WTC11 (cell line): ENCODE data around the gene ZNF584. TPM values are rescaled to one million over a fixed set of nuclear protein-coding genes. Genes with fewer than 3 reads are reported as not detected.

Experiments
- ATF3 ChIP-seq: sonication (generic); formaldehyde crosslinking; conservative IDR thresholded peaks from 2 replicates; pipeline ENCODE4 v1.8.1; 2022; ENCODE audit warnings: mild to moderate bottlenecking, missing genetic modification reagents
- CTCF ChIP-seq: fragments of 200-600 bp; IDR thresholded peaks from 2 replicates; pipeline ENCODE4 v1.8.0; 2022; ENCODE audit warnings: antibody characterized with exemption
- ESRRA ChIP-seq: sonication (generic); formaldehyde crosslinking; IDR thresholded peaks from 2 replicates; pipeline ENCODE4 v1.8.1; 2022; ENCODE audit warnings: mild to moderate bottlenecking, missing genetic modification reagents, borderline replicate concordance
- FOXP1 ChIP-seq: sonication (generic); formaldehyde crosslinking; IDR thresholded peaks from 2 replicates; pipeline ENCODE4 v1.8.0; 2022; ENCODE audit warnings: missing genetic modification reagents, mild to moderate bottlenecking, moderate library complexity, borderline replicate concordance
- JAZF1 ChIP-seq: fragments of 250-450 bp; sonication (Bioruptor Pico); IDR thresholded peaks from 2 replicates; pipeline ENCODE4 v1.9.0; 2021; ENCODE audit warnings: moderate library complexity, mild to moderate bottlenecking, inconsistent platforms
- KAT7 ChIP-seq: sonication (generic); formaldehyde crosslinking; IDR thresholded peaks from 2 replicates; pipeline ENCODE4 v1.8.1; 2023; ENCODE audit warnings: missing genetic modification reagents, mild to moderate bottlenecking, borderline replicate concordance
- NR1H2 ChIP-seq: sonication (generic); formaldehyde crosslinking; IDR thresholded peaks from 2 replicates; pipeline ENCODE4 v1.9.0; 2021; ENCODE audit warnings: mild to moderate bottlenecking, moderate library complexity, missing genetic modification reagents
- OVOL2 ChIP-seq: fragments of 250-450 bp; sonication (Bioruptor Pico); IDR thresholded peaks from 2 replicates; pipeline ENCODE4 v1.9.0; 2021; ENCODE audit warnings: mild to moderate bottlenecking, borderline replicate concordance
- PRDM15 ChIP-seq: sonication (generic); formaldehyde crosslinking; IDR thresholded peaks from 2 replicates; pipeline ENCODE4 v1.8.0; 2022; ENCODE audit warnings: missing genetic modification reagents
- RORB ChIP-seq: fragments of 250-450 bp; sonication (Bioruptor Pico); IDR thresholded peaks from 2 replicates; pipeline ENCODE4 v1.9.0; 2021; ENCODE audit warnings: mild to moderate bottlenecking
- SMAD3 ChIP-seq: sonication (generic); formaldehyde crosslinking; IDR thresholded peaks from 2 replicates; pipeline ENCODE4 v1.8.0; 2022; ENCODE audit warnings: missing genetic modification reagents, mild to moderate bottlenecking, borderline replicate concordance
- TEAD1 ChIP-seq: sonication (generic); formaldehyde crosslinking; IDR thresholded peaks from 2 replicates; pipeline ENCODE4 v1.8.0; 2022; ENCODE audit warnings: mild to moderate bottlenecking, missing genetic modification reagents
- TP53 ChIP-seq: sonication (generic); formaldehyde crosslinking; IDR thresholded peaks from 2 replicates; pipeline ENCODE4 v1.8.1; 2023; ENCODE audit warnings: mild to moderate bottlenecking, missing genetic modification reagents
- ZBTB43 ChIP-seq: sonication (generic); formaldehyde crosslinking; IDR thresholded peaks from 2 replicates; pipeline ENCODE4 v1.8.1; 2023; ENCODE audit warnings: mild to moderate bottlenecking, missing genetic modification reagents
- ZNF263 ChIP-seq: sonication (generic); formaldehyde crosslinking; IDR thresholded peaks from 2 replicates; pipeline ENCODE4 v1.8.1; 2022; ENCODE audit warnings: low read depth, mild to moderate bottlenecking, moderate library complexity, missing genetic modification reagents
- ZNF317 ChIP-seq: sonication (generic); formaldehyde crosslinking; IDR thresholded peaks from 2 replicates; pipeline ENCODE4 v1.8.1; 2023; ENCODE audit warnings: low read depth, mild to moderate bottlenecking, moderate library complexity, missing genetic modification reagents, borderline replicate concordance
- total RNA-seq: library from RNA; stranded (reverse); gene quantifications from 3 replicates; pipeline ENCODE4 v1.2.3, GENCODE V29; 2021
- TF ChIP-seq, protein P1 (sequence below): sonication (generic); formaldehyde crosslinking; IDR thresholded peaks from 2 replicates; pipeline ENCODE4 v1.8.0; 2022; ENCODE audit warnings: mild to moderate bottlenecking, missing genetic modification reagents
- TF ChIP-seq, protein P2 (sequence below): sonication (generic); formaldehyde crosslinking; IDR thresholded peaks from 2 replicates; pipeline ENCODE4 v1.8.0; 2023; ENCODE audit warnings: missing genetic modification reagents, mild to moderate bottlenecking, borderline replicate concordance
- TF ChIP-seq, protein P3 (sequence below): sonication (generic); formaldehyde crosslinking; IDR thresholded peaks from 2 replicates; pipeline ENCODE4 v1.8.1; 2022; ENCODE audit warnings: missing genetic modification reagents, borderline replicate concordance

Gene ZNF584
- total RNA-seq, 1 experiment from 2014 or later, result 6.8 TPM

GRCh38 chr19:58362272-58362994, 46.0 kb upstream of the ZNF584 start, which contains the start of gene ZNF497 (continued):
- TF ChIP-seq ESRRA (CRISPR knock-in tag) (no peak), ZNF263 (CRISPR knock-in tag) (no peak), JAZF1 (no peak), ATF3 (CRISPR knock-in tag) (no peak), SMAD3 (CRISPR knock-in tag) (no peak), CTCF (no peak), ZBTB43 (CRISPR knock-in tag) (peak; percentile 46; the same call in 1 of the 2 replicates), TEAD1 (CRISPR knock-in tag) (no peak), ZNF317 (0 out of 2 replicates have a peak, but pooled peaks have one; percentile 26), TP53 (CRISPR knock-in tag) (0 out of 2 replicates have a peak, but pooled peaks have one; percentile 24), FOXP1 (CRISPR knock-in tag) (no peak), NR1H2 (CRISPR knock-in tag) (no peak), RORB (CRISPR knock-in tag) (no peak), OVOL2 (no peak), KAT7 (CRISPR knock-in tag) (no peak), PRDM15 (CRISPR knock-in tag) (0 out of 2 replicates have a peak, but pooled peaks have one; percentile 45)
- TF ChIP-seq, protein P1, sequence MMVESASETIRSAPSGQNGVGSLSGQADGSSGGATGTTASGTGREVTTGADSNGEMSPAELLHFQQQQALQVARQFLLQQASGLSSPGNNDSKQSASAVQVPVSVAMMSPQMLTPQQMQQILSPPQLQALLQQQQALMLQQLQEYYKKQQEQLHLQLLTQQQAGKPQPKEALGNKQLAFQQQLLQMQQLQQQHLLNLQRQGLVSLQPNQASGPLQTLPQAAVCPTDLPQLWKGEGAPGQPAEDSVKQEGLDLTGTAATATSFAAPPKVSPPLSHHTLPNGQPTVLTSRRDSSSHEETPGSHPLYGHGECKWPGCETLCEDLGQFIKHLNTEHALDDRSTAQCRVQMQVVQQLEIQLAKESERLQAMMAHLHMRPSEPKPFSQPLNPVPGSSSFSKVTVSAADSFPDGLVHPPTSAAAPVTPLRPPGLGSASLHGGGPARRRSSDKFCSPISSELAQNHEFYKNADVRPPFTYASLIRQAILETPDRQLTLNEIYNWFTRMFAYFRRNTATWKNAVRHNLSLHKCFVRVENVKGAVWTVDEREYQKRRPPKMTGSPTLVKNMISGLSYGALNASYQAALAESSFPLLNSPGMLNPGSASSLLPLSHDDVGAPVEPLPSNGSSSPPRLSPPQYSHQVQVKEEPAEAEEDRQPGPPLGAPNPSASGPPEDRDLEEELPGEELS, result no peak
- TF ChIP-seq, protein P2, sequence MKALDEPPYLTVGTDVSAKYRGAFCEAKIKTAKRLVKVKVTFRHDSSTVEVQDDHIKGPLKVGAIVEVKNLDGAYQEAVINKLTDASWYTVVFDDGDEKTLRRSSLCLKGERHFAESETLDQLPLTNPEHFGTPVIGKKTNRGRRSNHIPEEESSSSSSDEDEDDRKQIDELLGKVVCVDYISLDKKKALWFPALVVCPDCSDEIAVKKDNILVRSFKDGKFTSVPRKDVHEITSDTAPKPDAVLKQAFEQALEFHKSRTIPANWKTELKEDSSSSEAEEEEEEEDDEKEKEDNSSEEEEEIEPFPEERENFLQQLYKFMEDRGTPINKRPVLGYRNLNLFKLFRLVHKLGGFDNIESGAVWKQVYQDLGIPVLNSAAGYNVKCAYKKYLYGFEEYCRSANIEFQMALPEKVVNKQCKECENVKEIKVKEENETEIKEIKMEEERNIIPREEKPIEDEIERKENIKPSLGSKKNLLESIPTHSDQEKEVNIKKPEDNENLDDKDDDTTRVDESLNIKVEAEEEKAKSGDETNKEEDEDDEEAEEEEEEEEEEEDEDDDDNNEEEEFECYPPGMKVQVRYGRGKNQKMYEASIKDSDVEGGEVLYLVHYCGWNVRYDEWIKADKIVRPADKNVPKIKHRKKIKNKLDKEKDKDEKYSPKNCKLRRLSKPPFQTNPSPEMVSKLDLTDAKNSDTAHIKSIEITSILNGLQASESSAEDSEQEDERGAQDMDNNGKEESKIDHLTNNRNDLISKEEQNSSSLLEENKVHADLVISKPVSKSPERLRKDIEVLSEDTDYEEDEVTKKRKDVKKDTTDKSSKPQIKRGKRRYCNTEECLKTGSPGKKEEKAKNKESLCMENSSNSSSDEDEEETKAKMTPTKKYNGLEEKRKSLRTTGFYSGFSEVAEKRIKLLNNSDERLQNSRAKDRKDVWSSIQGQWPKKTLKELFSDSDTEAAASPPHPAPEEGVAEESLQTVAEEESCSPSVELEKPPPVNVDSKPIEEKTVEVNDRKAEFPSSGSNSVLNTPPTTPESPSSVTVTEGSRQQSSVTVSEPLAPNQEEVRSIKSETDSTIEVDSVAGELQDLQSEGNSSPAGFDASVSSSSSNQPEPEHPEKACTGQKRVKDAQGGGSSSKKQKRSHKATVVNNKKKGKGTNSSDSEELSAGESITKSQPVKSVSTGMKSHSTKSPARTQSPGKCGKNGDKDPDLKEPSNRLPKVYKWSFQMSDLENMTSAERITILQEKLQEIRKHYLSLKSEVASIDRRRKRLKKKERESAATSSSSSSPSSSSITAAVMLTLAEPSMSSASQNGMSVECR, result peak; percentile 77; the same call in 1 of the 2 replicates
- TF ChIP-seq, protein P3, sequence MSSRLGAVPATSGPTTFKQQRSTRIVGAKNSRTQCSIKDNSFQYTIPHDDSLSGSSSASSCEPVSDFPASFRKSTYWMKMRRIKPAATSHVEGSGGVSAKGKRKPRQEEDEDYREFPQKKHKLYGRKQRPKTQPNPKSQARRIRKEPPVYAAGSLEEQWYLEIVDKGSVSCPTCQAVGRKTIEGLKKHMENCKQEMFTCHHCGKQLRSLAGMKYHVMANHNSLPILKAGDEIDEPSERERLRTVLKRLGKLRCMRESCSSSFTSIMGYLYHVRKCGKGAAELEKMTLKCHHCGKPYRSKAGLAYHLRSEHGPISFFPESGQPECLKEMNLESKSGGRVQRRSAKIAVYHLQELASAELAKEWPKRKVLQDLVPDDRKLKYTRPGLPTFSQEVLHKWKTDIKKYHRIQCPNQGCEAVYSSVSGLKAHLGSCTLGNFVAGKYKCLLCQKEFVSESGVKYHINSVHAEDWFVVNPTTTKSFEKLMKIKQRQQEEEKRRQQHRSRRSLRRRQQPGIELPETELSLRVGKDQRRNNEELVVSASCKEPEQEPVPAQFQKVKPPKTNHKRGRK (CRISPR knock-in tag), result no peak
